Measurements from ENCODE around the gene LST1. TPM values are rescaled to one million over a fixed set of nuclear protein-coding genes. Genes with fewer than 3 reads are reported as not detected.

Gene LST1
- total RNA-seq, 1 experiment from 2014 or later = 0.69 TPM

DNA sequence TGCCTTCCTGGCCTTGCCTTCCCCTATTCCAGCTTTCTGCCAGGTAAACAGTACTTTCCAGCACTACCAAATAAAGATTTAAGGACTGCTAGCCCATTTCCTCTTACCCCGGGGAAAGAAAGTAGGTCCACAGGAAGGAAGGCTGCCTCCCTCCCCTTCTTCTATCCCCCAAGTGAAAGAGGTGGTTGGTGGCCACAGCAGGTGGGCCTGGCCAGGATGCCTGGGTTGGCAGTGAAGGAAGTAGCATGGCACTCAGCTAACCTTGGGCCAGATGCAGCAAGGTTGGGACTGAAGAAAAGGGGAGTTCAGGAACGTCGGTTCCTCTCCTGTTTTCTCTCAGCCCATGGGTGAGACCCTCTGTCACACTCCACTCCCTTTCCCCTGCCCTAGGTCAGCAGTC lies 29.8 kb upstream of the LST1 start:
- Histone ChIP-seq H4K20me1 (ENCODE audit: insufficient read depth) (no peaks in the 10 kb centered on the region), H3K4me3 (replicated peaks in 1 of 2; ENCODE audit: low read depth in 1 of 2, low read length in 2 of 2) (no peak overlapping the region), H3K27ac (ENCODE audit: low read depth, low read length) (no peak overlapping the region), H3K9me2 (ENCODE audit: insufficient read depth) (no peaks in the 10 kb centered on the region), H3K9ac (ENCODE audit: low read length) (no peak overlapping the region), H3K4me2 (ENCODE audit: low read length) (no peak overlapping the region), H3K27me3 (ENCODE audit: insufficient read depth, low read length) (no peaks in the 10 kb centered on the region), H2AFZ (ENCODE audit: low read depth, low read length, poor library complexity, severe bottlenecking) (no peak overlapping the region), H3K9me3 (ENCODE audit: control insufficient read depth in 1 of 2, insufficient read depth in 1 of 2, low read depth in 1 of 2, low read length in 2 of 2) (no peaks in the 10 kb centered on the region), H3K4me1 (ENCODE audit: control insufficient read depth in 1 of 2, insufficient read depth in 2 of 2, low read length in 2 of 2) (peaks cover 5 to 24% of the 10 kb centered on the region in 2 experiments; a peak in 3 of 4 replicates), H3K36me3 (ENCODE audit: control insufficient read depth in 1 of 2, insufficient read depth in 2 of 2, low read length in 2 of 2) (peaks cover 19 to 20% of the 10 kb centered on the region in 2 experiments), H3K79me2 (ENCODE audit: insufficient read depth, low read length) (peaks cover 6% of the 10 kb centered on the region; the same call in 1 of the 2 replicates)
- TF ChIP-seq ZFX (IDR thresholded peaks at IDR 0.05) (no peak), CEBPB (IDR thresholded peaks at IDR 0.05; ENCODE audit: low read depth) (no peak), CBX3 (IDR thresholded peaks at IDR 0.05; ENCODE audit: low read depth) (no peak), POLR2AphosphoS5 (IDR thresholded peaks at IDR 0.05; ENCODE audit: low read depth, low read length) (no peak), EZH2 (IDR thresholded peaks at IDR 0.05) (no peak), EGR1 (IDR thresholded peaks at IDR 0.05; ENCODE audit: low read depth) (no peak), JUND (IDR thresholded peaks at IDR 0.05) (no peak), SP1 (IDR thresholded peaks at IDR 0.05; ENCODE audit: low read depth) (no peak), EZH2phosphoT487 (IDR thresholded peaks at IDR 0.05; ENCODE audit: borderline replicate concordance) (no peak), SIN3A (IDR thresholded peaks at IDR 0.05; ENCODE audit: low read depth) (no peak), POLR2A (IDR thresholded peaks at IDR 0.05; ENCODE audit: borderline replicate concordance, extremely low read depth, insufficient read depth, insufficient read length) (no peak)
- TF ChIP-seq, protein P1, sequence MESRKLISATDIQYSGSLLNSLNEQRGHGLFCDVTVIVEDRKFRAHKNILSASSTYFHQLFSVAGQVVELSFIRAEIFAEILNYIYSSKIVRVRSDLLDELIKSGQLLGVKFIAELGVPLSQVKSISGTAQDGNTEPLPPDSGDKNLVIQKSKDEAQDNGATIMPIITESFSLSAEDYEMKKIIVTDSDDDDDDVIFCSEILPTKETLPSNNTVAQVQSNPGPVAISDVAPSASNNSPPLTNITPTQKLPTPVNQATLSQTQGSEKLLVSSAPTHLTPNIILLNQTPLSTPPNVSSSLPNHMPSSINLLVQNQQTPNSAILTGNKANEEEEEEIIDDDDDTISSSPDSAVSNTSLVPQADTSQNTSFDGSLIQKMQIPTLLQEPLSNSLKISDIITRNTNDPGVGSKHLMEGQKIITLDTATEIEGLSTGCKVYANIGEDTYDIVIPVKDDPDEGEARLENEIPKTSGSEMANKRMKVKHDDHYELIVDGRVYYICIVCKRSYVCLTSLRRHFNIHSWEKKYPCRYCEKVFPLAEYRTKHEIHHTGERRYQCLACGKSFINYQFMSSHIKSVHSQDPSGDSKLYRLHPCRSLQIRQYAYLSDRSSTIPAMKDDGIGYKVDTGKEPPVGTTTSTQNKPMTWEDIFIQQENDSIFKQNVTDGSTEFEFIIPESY (IDR thresholded peaks at IDR 0.05; ENCODE audit: extremely low read depth, insufficient replicate concordance, low read length) = no peak
- intact Hi-C loops (cut with micrococcal nuclease) = no loop called here
- ChIA-PET RAD21 (ENCODE audit: low non-redundant PET in 1 of 2, low total read pairs in 2 of 2, uncharacterized antibody in 2 of 2, unreplicated experiment in 2 of 2) (no interaction called here), CTCF (no interaction called here), POLR2A (no interaction called here)
- no TSS peak for BruUV-seq (replicated peaks)
- DNase-seq (ENCODE audit: low read depth, low spot score) (no peak), ATAC-seq (no peak)

All from HCT116 (cell line).